H7 (cell line): ENCODE results near the gene SLC39A5. TPM values are rescaled to one million over a fixed set of nuclear protein-coding genes. Genes with fewer than 3 reads are reported as not detected.
"Not testable (repeated sequence)": the region's sequence is repeated elsewhere in the genome, so short reads cannot be mapped to it uniquely, and the experiment has no call there.

ENCODE experiments used
- DNase-seq: peaks from one replicate; pipeline ENCODE4 v3.0.0; 2012
- H3K27me3 ChIP-seq: 2 replicates; pipeline ENCODE4 v1.6.0; 2011; ENCODE audit warnings: mild to moderate bottlenecking, low read length; ENCODE audit not compliant: control insufficient read depth, insufficient read depth
- H3K36me3 ChIP-seq: replicated peaks from 2 replicates; pipeline ENCODE4 v1.5.1; 2011; ENCODE audit warnings: low read length; ENCODE audit not compliant: control insufficient read depth, insufficient read depth
- H3K4me3 ChIP-seq: 2 replicates; pipeline ENCODE4 v1.5.1; 2011; ENCODE audit warnings: low read depth, mild to moderate bottlenecking, control low read depth, low read length, moderate library complexity; ENCODE audit not compliant: insufficient read depth
- total RNA-seq: library from RNA; depleted of rRNA; stranded (reverse); fragments of >200 nt; shearing (Covaris generic); gene quantifications from 2 replicates; pipeline ENCODE4 v1.2.3, GENCODE V29; 2014; rRNA removed

SLC39A5 gene
- total RNA-seq, 1 experiment from 2014 or later = not detected

- H3K4me3 ChIP-seq = peak within 1 kb of the TSS; percentile 90
- H3K27me3 ChIP-seq = no peaks in the 10 kb centered on the region
- peaks cover 2% of the 10 kb centered on the region for H3K36me3 ChIP-seq
- peak; percentile 99 for DNase-seq
Observed at GRCh38 chr12:56266693-56267442, 37.0 kb downstream of the SLC39A5 start, which contains the start of gene COQ10A. COQ10A (plus strand) TSS chr12:56266942; CDS start chr12:56267119, 177 bp downstream.

DNA sequence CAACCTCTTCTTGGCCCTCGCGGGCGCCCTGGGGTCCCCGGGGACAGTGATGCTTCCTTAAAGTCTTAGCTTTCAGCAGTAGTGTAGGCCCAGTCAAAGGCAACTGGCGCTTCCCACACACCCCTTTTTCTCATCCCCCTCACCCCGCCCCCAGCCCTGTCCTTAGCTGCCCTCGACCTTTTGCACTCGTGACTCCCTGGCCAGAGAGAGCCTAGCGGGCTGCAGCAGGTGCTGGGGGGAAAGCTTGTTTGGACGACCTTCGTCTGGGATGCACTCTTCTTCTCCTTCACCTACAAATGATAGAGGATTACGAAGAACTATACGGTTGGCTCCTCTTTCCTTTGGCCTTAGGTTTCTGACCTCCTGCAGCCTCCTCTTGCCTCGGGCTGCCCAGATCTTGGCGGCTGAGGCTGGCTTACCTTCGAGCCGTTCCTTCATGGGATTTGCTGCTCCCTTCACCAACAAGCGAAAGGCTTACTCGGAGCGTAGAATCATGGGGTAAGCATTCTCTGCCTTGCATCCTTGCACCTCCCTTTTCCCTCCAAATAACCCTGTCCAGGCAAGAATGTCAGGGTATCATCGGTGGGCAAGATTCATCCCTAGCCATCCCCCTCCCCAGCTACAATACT lies 37.7 kb downstream of the SLC39A5 start:
- peak overlapping the region; percentile 90 for H3K4me3 ChIP-seq
- peak; percentile 69 for DNase-seq
- H3K36me3 ChIP-seq = peaks cover 2% of the 10 kb centered on the region
- no peaks in the 10 kb centered on the region for H3K27me3 ChIP-seq

DNA sequence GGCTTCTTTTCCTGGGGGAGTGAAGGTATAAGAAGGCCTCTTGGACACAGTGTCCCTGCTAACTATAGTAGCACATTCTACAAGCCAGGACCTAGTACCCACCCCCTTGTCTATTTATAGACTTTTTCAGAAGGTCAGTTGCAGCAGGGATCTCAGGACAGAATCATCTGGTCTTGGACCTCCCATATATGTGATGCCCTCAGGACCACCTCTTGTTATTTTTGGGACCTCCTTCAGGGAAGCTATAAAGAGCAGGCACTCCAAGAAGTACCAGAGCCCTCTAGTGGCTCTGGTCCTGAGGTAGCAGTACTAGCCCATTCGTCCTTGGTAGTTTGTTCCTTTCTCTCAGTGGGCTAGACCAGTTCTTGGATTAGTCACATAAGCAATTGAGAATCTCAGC lies 41.2 kb downstream of the SLC39A5 start:
- peak; percentile 73 for DNase-seq
- Histone ChIP-seq H3K27me3 (no peaks in the 10 kb centered on the region), H3K36me3 (peaks cover 23% of the 10 kb centered on the region), H3K4me3 (no peak overlapping the region)

- H3K36me3 ChIP-seq = peaks cover 25% of the 10 kb centered on the region
- not testable (repeated sequence) for H3K4me3 ChIP-seq, DNase-seq, H3K27me3 ChIP-seq
Observed at GRCh38 chr12:56272468-56272867, 42.6 kb downstream of the SLC39A5 start.

- no peak overlapping the region for H3K4me3 ChIP-seq
- H3K27me3 ChIP-seq = no peaks in the 10 kb centered on the region
- peaks cover 27% of the 10 kb centered on the region for H3K36me3 ChIP-seq
- no peak for DNase-seq
Observed at GRCh38 chr12:56274299-56274698, 44.4 kb downstream of the SLC39A5 start.

GRCh38 chr12:56278905-56279304 lies 49.1 kb downstream of the SLC39A5 start:
- H3K4me3 ChIP-seq = no peak overlapping the region
- no peaks in the 10 kb centered on the region for H3K27me3 ChIP-seq
- H3K36me3 ChIP-seq = peaks cover 37% of the 10 kb centered on the region
- no peak for DNase-seq

GRCh38 chr12:56280849-56281248 lies 51.0 kb downstream of the SLC39A5 start:
- Histone ChIP-seq H3K27me3 (no peaks in the 10 kb centered on the region), H3K36me3 (peaks cover 26% of the 10 kb centered on the region), H3K4me3 (no peak overlapping the region)
- no peak for DNase-seq

DNA sequence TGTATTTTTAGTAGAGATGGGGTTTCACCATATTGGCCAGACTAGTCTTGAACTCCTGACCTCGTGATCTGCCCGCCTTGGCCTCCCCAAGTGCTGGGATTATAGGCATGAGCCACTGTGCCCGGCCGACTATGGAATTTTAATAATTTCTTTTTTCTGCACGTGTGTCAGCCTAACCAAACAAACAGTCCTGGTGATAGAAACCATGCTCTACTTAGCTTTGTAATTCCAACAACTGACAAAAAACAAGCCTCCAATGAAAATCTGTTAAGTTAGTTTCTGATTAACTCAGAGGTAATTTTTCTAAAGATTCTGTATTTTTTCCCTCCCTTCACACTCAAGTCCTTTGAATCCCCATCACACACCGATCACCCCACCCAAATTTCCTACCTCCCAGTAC lies 52.2 kb downstream of the SLC39A5 start:
- DNase-seq = no peak
- peaks cover 26% of the 10 kb centered on the region for H3K36me3 ChIP-seq

GRCh38 chr12:56282579-56282978 lies 52.7 kb downstream of the SLC39A5 start:
- Histone ChIP-seq H3K4me3 (no peak overlapping the region), H3K27me3 (no peaks in the 10 kb centered on the region), H3K36me3 (peaks cover 26% of the 10 kb centered on the region)
- DNase-seq = no peak

More for the DNA sequence above, 52.2 kb downstream of the SLC39A5 start:
- no peaks in the 10 kb centered on the region for H3K27me3 ChIP-seq
- no peak overlapping the region for H3K4me3 ChIP-seq

GRCh38 chr12:56284263-56284662 lies 54.4 kb downstream of the SLC39A5 start:
- not testable (repeated sequence) for H3K4me3 ChIP-seq, DNase-seq, H3K27me3 ChIP-seq
- H3K36me3 ChIP-seq = peaks cover 24% of the 10 kb centered on the region

- Histone ChIP-seq H3K27me3 (no peaks in the 10 kb centered on the region), H3K4me3 (no peak overlapping the region), H3K36me3 (peaks cover 23% of the 10 kb centered on the region)
- DNase-seq = no peak
Observed at GRCh38 chr12:56286044-56286830, 56.4 kb downstream of the SLC39A5 start.

Other genes with a start within 250 kb of the SLC39A5 start
- gene SUOX, start 232.8 kb upstream of the SLC39A5 start, total RNA-seq = 24.0 and 27.2 TPM in 2 replicates
- 1.5 and 3.7 TPM in 2 replicates for gene IKZF4, start 209.0 kb upstream of the SLC39A5 start, total RNA-seq
- gene RPS26, start 188.1 kb upstream of the SLC39A5 start, total RNA-seq = 830 and 1,197 TPM in 2 replicates
- gene ERBB3, start 149.9 kb upstream of the SLC39A5 start, total RNA-seq = 32.4 and 39.8 TPM in 2 replicates
- gene PA2G4, start 125.5 kb upstream of the SLC39A5 start, total RNA-seq = 273 and 282 TPM in 2 replicates
- 3,839 and 4,060 TPM in 2 replicates for gene RPL41, start 113.4 kb upstream of the SLC39A5 start, total RNA-seq
- gene ZC3H10, start 111.8 kb upstream of the SLC39A5 start, total RNA-seq = 8.2 and 11.3 TPM in 2 replicates
- 120 and 127 TPM in 2 replicates for gene ESYT1, start 101.8 kb upstream of the SLC39A5 start, total RNA-seq
- 118 and 129 TPM in 2 replicates for gene MYL6B, start 77.5 kb upstream of the SLC39A5 start, total RNA-seq
- gene MYL6, start 71.7 kb upstream of the SLC39A5 start, total RNA-seq = 941 and 1,248 TPM in 2 replicates
- 20.0 and 27.5 TPM in 2 replicates for gene SMARCC2, start 40.6 kb upstream of the SLC39A5 start, total RNA-seq
- 96.2 and 98.4 TPM in 2 replicates for gene RNF41, start 8.1 kb upstream of the SLC39A5 start, total RNA-seq
- gene NABP2, start 5.7 kb upstream of the SLC39A5 start, total RNA-seq = 45.5 and 50.4 TPM in 2 replicates
- gene ANKRD52, start 28.3 kb downstream of the SLC39A5 start, total RNA-seq = 11.2 and 13.7 TPM in 2 replicates
- 15.5 and 21.2 TPM in 2 replicates for gene COQ10A, start 36.9 kb downstream of the SLC39A5 start, total RNA-seq
- 179 and 188 TPM in 2 replicates for gene CS, start 70.3 kb downstream of the SLC39A5 start, total RNA-seq
- 108 and 129 TPM in 2 replicates for gene CNPY2, start 85.9 kb downstream of the SLC39A5 start, total RNA-seq
- gene PAN2, start 103.9 kb downstream of the SLC39A5 start, total RNA-seq = 38.6 and 64.1 TPM in 2 replicates
- gene IL23A, start 108.8 kb downstream of the SLC39A5 start, total RNA-seq = 4.0 and 7.6 TPM in 2 replicates
- gene STAT2, start 130.1 kb downstream of the SLC39A5 start, total RNA-seq = 42.2 and 47.6 TPM in 2 replicates
- not detected in 2 replicates for gene APOF, start 132.8 kb downstream of the SLC39A5 start, total RNA-seq
- 13.3 and 15.7 TPM in 2 replicates for gene TIMELESS, start 219.4 kb downstream of the SLC39A5 start, total RNA-seq
- gene MIP, start 224.6 kb downstream of the SLC39A5 start, total RNA-seq = not detected in 2 replicates
- 2.3 TPM in 2 replicates for gene SPRYD4, start 238.5 kb downstream of the SLC39A5 start, total RNA-seq